Measurements from ENCODE around the gene RAB5IF.
A peak's percentile ranks its signal among the peaks of the same experiment; 100 is the strongest.
"Not testable (repeated sequence)": the region's sequence is repeated elsewhere in the genome, so short reads cannot be mapped to it uniquely, and the experiment has no call there.

The RAB5IF gene, protein sequence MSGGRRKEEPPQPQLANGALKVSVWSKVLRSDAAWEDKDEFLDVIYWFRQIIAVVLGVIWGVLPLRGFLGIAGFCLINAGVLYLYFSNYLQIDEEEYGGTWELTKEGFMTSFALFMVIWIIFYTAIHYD

DNA sequence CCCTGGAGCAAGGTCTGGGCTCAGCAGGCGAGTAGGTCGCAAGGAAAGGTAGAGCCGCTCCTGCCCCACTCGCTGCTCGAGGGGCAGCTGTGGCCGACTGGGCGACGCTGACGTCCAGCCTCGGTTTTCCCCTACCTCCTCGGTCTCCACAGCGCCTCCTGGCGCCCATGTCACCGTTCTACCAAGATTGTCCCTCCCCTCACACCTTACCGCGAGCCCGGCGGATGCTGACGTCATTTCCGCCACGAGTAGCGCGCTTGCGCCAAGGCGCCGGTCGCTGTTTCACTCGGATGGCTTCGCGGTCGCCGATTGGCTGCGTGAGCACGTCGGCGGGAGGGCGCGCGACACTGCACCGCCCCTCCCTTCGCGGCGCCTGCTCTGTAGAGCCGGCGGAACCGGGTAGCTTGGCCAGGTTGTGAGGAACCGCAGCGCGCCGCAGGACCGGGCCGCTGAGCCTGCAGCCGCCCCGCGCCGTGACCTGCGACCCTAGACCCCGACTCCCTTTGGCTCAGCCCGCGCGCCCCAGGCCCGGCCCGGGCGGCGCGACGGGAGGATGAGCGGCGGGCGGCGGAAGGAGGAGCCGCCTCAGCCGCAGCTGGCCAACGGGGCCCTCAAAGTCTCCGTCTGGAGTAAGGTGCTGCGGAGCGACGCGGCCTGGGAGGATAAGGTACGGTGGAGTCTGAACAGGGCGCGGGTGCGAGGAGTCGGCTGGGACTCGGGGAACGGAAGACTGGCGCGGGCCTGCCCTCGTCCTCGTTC lies at the start of gene RAB5IF:
TSS of gene RAB5IF (plus strand) at position 381 of the 759 bp plus-strand sequence. CDS start at position 554, 173 bp downstream.
- DNase-seq: peak; percentile 100

DNA sequence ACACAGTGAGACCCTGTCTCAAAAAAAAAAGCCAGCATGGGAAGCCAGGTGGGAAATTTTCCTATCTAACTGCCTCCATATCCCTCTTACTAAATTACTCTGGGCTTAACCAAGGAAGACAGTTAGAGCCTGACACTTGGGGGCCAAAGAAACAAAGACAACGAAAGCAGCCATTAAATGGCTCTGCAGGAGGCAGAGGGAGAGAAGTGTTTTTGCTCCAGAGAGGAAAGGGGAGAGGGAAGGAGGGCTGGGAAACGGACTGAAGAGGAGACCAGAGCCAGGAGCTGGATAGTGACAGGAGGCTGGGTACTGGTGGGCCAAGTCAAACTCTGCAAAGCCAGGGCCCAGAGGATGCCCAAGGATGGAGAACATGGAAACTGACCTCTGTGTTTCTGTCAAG lies 42.9 kb upstream of the RAB5IF start:
- DNase-seq: no peak

DNA sequence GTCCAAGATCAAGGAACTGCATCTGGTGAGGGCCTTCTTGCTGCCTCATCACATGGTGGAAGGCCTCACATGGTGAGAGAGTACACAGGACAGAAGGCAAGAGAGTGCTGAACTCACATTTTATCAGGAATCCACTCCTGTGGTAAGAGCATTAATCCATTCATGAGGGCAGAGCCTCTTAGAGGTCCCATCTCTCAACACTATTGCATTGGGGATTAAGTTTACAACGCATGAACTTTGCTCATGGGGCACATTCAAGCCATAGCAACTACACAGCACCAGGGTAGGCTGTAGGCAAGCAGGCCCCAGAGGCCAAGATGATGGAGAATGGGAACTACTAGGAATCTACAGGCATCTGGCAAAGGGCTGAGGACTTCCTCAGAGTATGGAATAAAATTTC lies 42.2 kb upstream of the RAB5IF start:
- DNase-seq: no peak

DNA sequence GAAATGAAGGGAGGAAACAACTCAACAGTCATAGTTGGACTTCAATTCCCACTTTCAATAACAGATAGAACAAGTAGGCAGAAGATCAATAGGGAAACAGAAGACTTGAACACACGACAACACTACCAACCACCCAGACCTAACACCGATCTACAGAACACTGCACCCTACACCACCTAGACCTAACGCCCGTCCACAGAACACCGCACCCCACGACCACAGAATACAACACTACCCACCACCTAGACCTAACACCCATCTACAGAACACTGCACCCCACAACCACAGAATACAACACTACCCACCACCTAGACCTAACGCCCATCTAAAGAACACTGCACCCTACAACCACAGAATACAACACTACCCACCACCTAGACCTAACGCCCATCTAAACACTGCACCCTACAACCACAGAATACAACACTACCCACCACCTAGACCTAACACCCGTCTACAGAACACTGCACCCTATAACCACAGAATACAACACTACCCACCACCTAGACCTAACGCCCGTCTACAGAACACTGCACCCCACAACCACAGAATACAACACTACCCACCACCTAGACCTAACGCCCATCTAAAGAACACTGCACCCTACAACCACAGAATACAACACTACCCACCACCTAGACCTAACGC lies 41.4 kb upstream of the RAB5IF start:
- not testable (repeated sequence) for DNase-seq

DNA sequence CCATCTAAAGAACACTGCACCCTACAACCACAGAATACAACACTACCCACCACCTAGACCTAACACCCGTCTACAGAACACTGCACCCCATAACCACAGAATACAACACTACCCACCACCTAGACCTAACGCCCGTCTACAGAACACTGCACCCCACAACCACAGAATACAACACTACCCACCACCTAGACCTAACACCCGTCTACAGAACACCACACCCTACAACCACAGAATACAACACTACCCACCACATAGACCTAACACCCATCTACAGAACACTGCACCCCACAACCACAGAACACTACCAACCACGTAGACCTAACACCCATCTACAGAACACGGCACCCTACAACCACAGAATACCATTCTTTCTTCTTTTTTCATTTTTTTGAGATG lies 40.9 kb upstream of the RAB5IF start:
- not testable (repeated sequence) for DNase-seq

DNA sequence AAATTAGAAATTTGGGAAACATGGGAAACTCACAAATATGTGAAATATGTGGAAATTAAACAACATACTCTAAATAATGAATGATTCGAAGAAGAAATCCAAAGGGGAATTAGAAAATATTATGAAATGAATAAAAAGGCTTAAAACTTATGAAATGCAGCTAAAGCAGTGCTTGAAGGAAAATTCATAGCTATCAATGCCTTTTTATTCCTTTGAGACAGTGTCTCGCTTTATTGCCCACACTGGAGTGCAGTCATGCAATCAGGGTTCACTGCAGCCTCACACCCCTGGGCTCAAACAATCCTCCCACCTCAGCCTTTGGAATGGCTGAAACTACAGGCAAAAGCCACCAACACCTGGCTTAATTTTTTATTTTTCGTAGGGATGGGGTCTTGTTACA lies 40.1 kb upstream of the RAB5IF start:
- DNase-seq: no peak

DNA sequence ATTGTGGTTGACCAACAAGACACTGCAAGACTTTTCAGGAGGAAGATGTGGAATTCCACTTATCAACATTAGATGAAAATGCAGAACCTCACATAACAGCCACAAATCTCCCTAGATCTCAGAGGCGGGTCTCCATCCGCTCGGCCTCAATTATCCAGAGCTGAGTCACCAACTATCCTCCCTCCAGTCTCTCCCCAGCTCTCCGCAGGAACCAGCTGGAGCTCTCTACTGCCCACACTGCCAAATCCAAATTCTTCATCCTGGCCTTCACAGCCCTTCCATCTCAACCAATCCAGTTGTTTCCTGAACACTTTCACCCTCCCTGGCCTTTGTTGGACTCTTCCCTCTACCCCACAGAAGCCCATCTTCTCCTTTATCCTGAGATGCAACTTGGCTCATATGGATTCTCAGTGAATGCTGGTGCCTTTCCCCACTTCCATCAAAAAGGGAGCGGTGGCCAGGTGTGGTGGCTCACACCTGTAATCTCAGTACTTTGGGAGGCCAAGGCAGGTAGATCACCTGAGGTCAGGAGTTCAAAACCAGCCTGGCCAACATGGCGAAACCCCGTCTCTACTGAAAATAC lies 35.6 kb upstream of the RAB5IF start:
- DNase-seq: no peak

DNA sequence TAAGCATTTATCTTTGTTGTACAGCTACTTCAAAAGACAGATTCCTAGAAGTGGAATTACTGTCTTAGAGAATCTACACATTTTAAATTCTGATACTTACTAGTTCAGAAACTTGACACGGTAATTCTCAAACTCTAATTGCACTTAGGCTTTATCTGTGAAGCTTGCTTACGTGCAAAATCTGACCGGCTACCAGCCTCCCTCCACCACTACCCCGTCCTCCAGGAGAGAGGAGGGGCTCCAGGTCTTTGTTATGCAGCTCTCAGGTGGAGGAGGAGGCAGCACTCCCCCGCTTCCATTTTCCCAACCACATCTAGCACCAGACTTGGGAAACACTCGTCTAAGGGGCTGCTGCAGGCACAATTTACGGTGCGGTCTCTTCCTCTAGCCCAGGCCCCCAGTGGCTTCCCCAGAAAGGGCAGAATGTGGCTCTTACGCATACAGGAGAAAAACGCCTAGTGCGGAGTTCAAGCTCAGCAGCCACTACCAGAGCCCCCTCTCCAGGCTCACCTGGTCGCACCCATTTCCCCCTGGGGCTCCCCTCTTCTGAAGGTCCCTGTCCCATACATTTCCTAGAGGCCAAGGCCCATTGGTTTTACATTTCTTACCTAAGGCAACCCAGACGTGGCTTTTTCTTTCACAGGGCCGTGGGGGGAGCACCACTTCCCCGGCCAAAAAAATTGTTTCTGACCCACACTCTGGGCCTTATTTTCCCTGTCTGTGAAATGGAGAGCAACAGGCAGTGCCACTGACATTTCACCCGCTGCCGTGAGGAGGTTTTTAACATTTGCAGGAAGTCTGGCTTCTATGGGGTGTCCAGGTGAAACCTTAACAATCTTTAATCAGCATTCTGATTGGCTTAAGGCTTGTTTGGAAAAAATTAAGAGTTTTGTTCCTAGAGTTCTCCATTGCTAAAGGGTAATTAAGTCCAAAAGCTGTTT lies 33.7 kb upstream of the RAB5IF start:
- DNase-seq: peak; percentile 38

DNA sequence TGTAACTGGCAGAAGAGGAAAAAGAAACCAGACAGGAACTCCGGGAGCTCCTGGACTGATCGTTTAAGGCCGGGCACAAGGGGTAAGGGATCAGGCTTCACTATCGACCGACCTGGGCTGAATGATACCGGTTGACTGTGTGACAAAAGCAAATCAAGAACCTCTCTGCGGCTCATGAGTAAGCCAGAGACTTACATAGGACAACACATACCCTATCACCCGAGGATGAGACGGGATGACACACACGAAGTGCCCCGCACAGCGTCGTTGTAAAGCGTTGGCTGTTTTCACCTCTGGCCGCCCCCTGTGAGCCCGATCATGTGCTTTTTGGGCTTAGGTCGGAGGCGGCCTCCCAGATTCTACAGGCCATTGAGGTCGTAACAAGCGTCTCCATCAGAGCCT lies 32.9 kb upstream of the RAB5IF start:
- DNase-seq: peak; percentile 80

DNA sequence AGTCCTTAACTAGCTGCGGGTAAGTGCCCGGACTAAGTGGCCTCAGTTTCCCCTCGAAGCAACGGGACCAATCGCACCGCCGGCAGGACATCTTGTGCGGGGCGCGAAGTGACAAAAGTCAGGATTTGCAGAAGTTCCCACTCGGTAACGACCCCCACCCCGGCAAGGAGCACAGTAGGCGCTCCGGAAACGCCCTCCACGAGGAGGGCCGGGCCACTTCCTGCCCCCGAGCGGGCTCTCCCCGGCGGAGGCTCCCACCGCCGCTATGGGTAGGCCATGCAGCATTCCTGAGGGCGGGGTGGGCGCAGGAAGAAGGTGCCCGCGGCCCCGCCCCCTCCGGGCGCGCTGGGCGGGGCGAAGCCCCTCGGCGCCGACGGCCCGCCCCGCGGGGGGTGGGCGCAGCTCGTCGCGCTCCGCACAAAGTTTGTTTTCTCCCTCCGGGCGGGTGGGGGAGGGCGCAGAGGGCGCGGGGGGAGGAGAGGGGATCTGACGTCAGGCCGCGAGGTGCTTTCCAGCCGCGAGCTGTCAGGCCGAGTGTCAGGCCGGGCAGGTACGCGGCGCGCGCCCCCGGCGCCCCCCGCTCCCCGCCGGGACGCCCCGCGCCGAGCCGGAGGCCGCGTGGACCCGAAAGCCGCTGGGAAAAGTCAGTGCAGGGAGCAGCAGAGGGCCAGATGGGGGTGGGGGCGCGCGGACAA lies 32.3 kb upstream of the RAB5IF start, which contains the start of gene TGIF2:
TSS of gene TGIF2 (plus strand) at position 495 of the 695 bp plus-strand sequence. CDS start 5,178 bp downstream, outside the sequence.
- DNase-seq: peak; percentile 92

DNA sequence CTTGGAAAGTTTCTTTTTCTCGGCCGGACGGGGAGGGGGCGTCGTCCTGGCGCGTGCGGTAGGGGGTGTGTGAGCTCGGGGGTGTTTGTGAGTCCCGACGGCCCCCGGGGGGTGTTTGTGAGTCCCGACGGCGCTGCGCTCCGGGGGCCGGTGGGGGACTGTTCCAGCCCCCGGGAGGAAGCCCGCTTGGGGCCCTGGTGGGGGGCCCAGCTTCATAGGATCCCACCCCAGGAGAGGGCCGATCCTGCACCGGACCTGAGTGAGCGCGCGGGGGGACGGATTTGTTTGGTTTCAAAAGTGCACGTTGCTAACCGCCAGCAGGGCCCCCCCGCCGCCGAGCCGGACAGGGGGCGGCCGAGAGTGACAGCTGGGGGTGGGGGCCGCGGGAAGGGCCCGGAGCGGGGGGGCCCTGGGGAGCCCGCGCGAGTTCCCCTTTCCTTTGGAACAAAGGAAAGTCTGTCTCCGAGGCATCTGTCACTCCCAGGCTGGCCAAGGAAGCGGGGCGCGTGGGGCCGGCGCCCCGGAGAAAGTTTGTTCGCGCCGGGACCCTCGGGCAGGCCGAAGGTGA lies 31.7 kb upstream of the RAB5IF start:
- DNase-seq: peak; percentile 53

DNA sequence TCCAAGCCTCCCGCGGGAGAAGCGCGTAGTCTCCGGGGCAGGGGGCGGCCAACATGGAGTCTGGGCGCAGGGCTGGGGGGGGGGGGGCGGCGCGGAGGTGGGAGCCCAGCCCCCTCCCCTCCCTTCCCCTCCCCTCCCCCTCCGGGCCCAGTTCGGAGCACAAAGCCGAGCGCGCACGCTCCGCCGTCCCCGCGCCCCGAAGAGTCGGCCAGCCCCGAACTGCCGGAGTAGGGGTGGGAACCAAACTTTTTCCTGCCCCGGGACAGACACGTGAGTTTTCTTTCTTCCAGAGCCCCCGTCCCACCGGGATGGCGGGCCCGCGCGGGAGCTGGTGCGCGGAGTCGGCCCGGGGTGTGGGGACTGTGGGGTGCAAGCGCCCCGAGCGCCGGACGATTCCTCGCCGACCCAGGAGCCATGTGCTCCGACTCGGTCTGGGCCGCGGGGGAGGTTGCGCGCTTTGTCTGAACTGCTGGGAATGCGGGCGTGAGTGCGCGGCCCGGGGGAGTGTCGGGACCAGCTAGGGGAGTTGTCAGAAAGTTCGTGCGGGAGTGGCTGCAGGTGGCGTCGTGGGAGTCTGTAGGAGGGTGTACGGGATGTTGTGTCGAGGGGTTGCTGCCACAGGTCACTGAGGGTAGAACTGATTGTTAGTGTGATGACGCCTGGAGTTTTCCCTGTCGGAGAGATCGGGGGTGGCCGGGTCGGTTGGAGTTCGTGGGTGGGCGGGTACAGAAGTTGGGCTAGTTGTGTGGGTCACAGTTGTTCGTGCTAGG lies 31.0 kb upstream of the RAB5IF start:
- DNase-seq: peak; percentile 63

DNA sequence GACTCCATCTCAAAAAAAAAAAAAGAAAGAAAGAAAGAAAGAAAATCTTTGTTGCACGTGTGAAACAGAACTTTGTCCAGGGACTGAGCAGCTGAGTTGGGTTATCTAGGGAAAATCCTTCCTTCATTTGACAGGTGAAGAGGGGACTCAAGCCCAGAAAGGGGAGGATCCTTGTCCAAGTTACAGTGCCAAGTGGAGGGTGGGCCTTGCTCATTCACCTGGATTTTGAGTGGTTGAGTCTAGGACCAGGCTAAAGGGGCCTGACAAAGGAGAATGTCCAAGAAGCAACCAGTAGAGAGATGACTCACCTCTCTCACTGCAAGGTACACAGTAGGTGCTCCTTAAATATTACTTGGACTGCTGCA lies 29.5 kb upstream of the RAB5IF start:
- no peak for DNase-seq

DNA sequence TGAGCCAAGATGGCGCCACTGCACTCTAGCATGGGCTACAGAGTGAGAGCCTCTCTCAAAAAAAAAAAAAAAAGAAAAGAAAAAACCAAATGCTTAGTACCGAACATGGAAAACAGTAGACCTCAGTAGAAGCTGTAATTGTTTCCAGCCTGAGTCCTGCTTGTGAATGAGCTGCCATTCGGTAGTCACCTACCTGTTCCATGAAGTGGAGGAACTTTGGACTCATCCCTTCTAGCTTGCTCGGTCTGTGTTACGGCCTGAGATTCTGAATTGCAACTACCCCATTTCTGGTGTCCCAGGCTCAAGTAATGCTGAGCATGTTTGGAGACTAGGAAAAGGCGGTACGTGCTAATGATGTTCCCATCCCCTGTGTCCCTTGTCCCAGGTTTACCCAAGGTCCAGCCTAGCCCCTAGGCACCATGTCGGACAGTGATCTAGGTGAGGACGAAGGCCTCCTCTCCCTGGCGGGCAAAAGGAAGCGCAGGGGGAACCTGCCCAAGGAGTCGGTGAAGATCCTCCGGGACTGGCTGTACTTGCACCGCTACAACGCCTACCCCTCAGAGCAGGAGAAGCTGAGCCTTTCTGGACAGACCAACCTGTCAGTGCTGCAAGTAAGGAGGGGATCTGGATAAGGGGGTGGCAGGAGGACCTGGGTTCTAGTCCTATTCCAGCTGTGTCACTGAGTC lies 27.1 kb upstream of the RAB5IF start:
- no peak for DNase-seq

DNA sequence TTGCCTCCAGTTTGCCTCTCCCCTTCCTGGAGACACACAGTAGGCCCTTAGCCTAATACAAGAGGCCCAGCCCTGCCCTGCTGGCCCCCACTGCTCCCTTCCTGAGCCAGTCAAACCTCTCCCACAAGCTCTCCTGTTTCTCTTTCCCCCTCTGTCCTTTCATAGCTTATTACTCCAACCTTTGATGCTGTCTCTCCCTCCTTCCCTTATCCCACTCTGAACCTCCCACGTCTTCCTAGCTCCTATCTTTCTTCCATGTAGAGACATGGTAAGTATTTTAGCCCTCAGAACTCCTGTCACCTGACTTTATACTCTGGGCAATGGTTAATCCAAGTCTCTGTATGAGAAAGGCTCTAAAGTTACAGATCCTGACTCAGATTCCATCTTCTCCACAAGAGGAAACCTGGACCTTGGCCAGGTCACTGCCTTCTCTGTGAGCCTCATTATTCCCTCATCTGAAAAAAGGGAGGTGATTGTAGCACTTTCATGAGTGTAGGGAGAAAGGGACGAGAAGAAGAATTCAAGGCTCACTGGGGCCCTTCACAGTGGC lies 25.5 kb upstream of the RAB5IF start:
- DNase-seq: no peak

DNA sequence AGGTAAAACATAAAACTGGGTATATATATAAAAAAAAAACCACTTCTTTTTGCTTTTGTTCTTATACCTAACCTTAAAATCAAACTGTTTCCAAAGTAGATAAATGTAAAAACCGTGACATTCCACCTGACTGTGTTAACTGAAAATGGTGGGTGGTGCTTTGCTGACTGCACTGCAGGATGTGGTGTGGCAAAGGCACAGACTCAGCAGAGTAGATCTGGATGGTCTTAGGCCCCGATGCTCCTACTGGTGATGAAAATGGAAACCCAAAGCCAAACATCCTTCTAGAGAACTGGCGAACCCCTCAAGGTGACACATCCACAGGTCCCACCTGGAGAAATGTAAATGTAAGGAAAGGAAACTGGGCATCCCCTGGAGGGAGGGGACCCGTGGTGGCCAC lies 23.3 kb upstream of the RAB5IF start:
- peak; percentile 45 for DNase-seq

DNA sequence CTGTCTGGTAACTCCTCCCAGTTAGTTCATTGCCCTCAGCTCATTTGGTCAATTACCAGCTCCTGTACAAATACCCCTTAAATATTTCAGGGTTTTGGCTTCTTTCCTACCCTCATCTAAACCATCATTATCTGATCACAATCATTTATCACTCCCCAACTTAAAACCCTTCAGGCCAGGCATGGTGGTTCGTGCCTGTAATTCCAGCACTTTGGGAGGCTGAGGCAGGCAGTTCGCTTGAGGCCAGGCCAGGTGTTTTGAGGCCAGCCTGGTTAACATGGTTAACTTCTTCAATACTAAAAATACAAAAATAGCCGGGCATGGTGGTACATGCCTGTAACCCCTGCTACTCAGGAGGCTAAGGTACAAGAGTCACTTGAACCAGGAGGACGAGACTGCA lies 22.8 kb upstream of the RAB5IF start:
- DNase-seq: no peak

DNA sequence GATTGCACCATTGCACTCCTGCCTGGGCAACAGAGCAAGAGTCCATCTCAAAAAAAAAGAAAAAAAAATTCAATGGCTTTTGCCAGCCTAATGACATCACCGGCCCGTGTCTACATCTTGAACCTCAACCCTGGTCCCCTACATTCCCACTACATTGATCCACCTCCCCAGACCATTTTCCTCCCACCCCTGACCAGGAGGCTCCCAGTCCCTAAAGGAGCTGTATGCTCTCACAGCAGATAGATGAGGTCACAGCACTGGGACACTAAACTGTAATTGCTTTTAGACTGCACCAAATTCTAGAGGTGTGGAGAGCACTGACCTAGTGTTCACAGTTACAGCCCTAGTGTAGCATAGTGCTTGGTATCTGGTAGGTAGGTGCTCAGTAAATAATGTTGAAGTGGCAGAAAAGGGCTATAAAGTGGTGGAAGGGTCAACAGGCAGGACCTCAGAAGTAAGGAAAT lies 21.5 kb upstream of the RAB5IF start:
- DNase-seq: no peak

DNA sequence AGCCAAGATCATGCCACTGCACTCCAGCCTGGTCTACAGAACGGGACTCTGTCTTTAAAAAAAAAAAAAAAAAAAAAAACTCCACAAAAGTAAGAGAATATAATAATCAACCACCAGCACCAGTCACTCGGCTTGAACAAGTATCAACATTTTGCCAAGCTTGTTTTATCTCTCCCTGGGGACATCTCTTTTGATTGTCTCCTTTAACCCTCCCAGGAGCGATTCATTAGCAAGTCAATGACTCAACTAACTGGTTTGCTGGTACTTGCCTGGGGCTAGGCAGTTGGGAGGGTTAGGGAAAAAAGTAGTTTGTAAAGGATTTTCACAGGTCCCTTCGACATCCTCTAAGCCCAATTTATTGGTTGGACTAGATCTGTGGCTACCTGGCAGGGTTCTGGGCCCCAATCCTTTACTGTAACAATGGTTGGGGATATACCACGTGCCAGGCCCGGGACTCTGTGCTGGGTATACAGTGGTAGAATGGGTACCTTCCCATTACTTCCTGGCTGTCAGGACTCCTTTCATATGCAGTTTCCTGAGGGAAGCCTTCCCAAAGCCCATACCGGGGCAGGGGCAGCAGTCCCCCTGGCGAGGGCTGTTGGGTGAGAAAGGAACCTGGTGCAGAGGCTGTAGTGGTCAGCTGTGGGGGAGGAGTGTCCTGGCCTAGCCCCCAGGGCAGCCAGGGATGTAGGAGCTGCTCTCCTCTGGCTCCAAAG lies 20.0 kb upstream of the RAB5IF start:
- DNase-seq: no peak
